GM19438 (cell line): Measurements from ENCODE around the gene DNM3.
"Not testable (repeated sequence)": the region's sequence is repeated elsewhere in the genome, so short reads cannot be mapped to it uniquely, and the experiment has no call there.

Source experiments
- ATAC-seq: cut with Tn5 transposase; IDR thresholded peaks from one replicate; pipeline ENCODE4 v1.9.1; 2021; ENCODE audit warnings: low read depth; ENCODE audit not compliant: unreplicated experiment

DNM3 gene

GRCh38 chr1:172429331-172430127 lies 588.2 kb downstream of the DNM3 start:
- no peak for ATAC-seq

- ATAC-seq, result no peak
Measured at GRCh38 chr1:172430128-172430454, 588.8 kb downstream of the DNM3 start.

DNA sequence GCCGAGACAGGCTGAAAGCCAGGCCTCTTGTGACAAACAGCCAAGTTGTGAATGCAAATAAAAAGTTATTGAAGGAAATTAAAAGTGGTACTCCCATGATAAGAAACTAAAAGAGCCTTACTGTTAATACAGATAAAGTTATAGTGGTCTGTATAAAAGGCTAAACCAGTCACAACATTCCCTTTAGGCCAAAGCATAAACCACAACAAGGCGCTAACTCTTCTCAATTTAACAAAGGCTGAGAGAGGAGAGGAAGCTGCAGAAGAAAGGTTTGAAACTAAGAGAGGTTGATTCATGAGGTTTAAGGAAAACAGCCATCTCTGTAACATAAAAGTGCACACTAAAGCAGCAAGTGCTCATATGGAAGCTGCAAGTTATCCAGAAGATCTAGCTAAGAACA lies 589.9 kb downstream of the DNM3 start:
- ATAC-seq, result no peak

DNA sequence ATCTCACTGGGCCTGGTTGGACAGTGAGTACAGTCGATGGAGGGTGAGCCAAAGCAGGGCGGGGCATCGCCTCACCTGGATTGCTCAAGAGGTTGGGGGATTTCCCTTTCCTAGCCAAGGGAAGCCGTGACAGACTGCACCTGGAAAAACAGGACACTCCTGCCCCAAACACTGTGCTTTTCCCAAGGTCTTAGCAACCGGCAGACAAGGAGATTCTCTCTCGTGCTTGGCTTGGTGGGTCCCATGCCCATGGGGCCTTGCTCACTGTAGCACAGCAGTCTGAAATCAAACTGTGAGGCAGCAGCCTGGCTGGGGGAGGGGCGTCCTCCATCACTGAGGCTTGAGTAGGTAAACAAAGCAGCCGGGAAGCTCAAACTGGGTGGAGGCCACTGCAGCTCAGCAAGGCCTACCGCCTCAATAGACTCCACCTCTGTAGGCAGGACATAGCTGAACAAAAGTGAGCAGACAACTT lies 590.5 kb downstream of the DNM3 start:
- no peak for ATAC-seq

DNA sequence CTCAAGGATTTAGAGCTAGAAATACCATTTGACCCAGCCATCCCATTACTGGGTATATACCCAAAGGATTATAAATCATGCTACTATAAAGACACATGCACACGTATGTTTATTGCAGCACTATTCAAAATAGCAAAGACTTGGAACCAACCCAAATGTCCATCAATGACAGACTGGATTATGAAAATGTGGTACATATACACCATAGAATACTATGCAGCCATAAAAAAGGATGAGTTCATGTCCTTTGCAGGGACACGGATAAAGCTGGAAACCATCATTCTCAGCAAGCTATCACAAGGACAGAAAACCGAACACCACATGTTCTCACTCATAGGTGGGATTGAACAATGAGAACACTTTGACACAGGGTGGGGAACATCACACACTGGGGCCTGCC lies 595.9 kb downstream of the DNM3 start:
- not testable (repeated sequence) for ATAC-seq

DNA sequence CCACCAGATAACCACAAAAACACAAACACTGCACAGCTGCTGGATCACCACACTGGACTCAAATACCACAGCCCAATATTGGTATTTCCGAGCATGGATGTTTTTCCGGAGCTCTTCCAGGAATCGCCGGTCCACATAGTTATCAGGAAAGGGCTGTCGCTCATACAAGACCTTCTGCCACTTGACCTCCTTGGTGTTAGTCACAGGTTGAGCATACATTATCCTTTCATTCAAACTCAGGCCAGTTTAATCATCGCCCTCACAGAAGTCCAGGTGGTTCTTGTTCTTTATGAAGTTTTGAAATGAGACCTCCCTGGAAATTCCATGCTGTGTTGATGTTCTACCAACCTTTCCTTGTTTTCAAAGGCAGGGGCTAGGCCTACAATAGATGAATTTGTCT lies 601.1 kb downstream of the DNM3 start:
- ATAC-seq, result no peak

- no peak for ATAC-seq
Measured at GRCh38 chr1:172442843-172443565, 601.7 kb downstream of the DNM3 start.

DNA sequence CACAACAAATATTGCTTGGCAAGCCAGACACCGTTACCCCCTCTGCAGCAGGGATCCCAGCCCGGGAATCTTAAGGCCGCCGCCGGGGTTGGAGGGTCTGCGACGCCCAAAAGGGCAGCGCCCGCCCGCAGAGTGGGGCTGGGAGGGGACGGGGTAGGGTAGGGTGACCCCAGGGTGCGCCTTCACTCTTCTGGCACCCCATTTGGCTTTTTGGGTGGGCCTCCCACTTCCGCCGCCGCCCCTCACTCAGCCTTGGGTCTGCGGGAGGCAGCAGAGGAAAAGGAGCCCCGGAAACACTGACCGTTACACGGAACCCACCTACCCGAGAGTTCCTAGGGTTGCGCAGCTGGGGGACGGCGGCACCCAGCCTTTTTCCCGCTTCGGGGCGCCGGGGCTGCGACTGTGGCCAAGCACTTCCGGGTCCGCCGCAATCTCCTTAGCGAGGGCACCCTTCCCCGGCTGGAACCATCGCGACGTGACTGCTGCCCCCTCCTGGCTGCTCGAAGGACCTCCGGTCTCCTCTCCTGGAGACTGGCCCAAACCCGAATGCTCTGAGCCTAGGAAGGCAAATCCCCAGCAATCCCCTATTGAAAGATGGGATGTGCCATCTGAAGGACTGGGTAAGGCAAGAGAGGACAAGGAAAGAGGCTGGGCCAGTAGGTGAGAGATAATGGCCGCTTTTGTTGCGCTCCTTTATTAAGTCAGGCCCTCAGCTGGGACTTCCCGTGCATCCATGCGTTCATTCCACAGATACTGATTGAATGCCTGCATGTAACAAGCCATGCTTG lies 602.6 kb downstream of the DNM3 start, which contains the start of gene PIGC:
TSS of gene PIGC (minus strand) at position 404 of the 788 bp plus-strand sequence. CDS start 1,447 bp downstream, outside the sequence.
- ATAC-seq, result peak; percentile 99

DNA sequence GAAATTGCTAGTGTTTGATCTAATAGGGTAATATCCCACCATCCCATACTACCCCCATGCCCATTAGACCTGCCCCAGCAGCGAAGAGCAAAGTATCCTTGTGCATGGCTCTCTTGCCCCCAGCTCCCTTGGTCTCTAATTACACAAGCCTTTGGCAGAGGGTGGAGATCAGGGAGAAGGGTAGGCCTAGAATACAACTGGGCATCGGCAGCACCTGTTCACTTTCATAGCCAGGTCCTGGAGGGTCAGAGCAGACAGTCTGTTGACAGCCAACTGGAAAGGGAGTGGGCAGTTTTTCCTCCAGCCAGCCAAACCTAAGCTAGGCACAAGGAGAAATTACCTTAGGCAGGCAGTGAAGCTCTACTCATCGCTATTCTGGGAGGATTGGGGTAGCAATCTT lies 605.2 kb downstream of the DNM3 start:
- no peak for ATAC-seq

DNA sequence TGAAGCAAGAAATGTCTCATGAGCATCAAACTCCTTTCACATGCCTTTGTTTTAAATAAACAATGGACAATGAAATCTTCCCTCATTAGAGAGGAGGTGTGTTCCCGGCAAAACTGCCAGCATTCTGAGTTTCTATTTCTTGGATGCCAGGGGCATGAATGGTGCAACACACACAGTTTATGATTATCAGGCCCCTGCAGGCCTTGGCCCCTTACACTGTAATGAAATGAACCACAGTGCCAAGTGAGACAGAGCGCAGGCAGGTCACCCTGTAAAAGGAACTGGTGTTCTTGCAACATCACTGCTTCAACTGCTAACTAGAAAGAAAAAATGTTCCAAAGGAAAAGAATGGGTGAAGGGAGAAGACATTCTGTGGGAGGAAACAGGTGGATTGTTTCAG lies 606.3 kb downstream of the DNM3 start:
- no peak for ATAC-seq

GRCh38 chr1:172448995-172449584 lies 607.8 kb downstream of the DNM3 start:
- no peak for ATAC-seq

GRCh38 chr1:172449585-172450523 lies 608.6 kb downstream of the DNM3 start:
- ATAC-seq, result peak; percentile 92

DNA sequence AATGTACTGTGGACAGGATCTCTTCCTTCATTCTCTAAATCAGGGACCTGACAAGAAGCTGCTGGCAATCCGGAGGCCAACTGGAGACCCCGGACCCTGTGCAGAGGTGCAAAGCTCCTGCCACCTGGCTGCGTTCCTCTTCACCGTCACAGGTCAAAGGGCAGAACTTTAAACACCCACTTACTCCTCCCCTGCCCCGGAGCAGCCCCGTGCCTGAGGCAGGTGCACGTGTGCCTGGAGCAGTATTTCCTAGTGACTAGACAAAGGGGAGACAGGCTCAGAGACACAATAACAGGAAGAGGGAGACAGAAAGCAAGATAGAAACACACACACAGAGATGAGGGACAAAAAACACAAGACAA lies 609.2 kb downstream of the DNM3 start:
- no peak for ATAC-seq

DNA sequence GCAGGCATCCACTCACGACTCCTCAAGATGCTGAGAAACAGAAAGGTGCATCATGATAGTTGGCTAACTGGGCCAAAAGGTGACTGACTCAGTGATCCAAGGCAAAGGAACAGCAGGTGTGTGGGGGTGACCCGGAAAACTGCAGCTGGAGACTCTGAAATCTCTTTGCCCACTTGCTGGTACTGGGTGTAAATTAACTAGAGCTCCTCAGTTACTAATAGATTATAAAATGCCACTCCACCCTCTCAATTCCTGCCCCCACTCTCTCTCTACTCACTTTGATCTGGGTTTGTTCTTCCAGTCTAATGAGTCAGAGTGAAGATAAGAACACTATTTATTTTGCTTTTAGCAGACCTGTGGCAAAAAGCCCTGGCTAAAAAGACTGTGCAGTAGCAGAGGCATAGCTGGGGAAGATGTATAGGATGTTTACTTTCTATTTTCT lies 609.7 kb downstream of the DNM3 start:
- ATAC-seq, result no peak

- ATAC-seq, result no peak
Measured at GRCh38 chr1:172452536-172453152, 611.3 kb downstream of the DNM3 start.

- no peak for ATAC-seq
Measured at GRCh38 chr1:172453153-172453545, 611.9 kb downstream of the DNM3 start.

GRCh38 chr1:172453607-172454006 lies 612.3 kb downstream of the DNM3 start:
- no peak for ATAC-seq

- no peak for ATAC-seq
Measured at GRCh38 chr1:172455451-172455850, 614.2 kb downstream of the DNM3 start.

GRCh38 chr1:172456344-172456769 lies 615.1 kb downstream of the DNM3 start:
- no peak for ATAC-seq
